HG02623 (cell line): ENCODE data around the gene TCAP.

Source experiments
- ATAC-seq: cut with Tn5 transposase; IDR thresholded peaks from one replicate; pipeline ENCODE4 v1.9.1; 2021; ENCODE audit warnings: moderate library complexity; ENCODE audit not compliant: unreplicated experiment

Gene TCAP

GRCh38 chr17:39666231-39666600 lies 1.1 kb downstream of the TCAP start:
- no peak for ATAC-seq

- no peak for ATAC-seq
Measured at GRCh38 chr17:39666601-39667261, 1.6 kb downstream of the TCAP start.

- ATAC-seq, result no peak
Measured at GRCh38 chr17:39667262-39667944, 2.3 kb downstream of the TCAP start.

- no peak for ATAC-seq
Measured at GRCh38 chr17:39667945-39668924, 3.1 kb downstream of the TCAP start, which contains the start of gene PNMT. Gene PNMT (plus strand): TSS chr17:39668453. CDS start chr17:39668476, 23 bp downstream.

GRCh38 chr17:39669897-39670735 lies 5.0 kb downstream of the TCAP start:
- ATAC-seq, result no peak

- no peak for ATAC-seq
Measured at GRCh38 chr17:39670746-39671145, 5.6 kb downstream of the TCAP start.

- no peak for ATAC-seq
Measured at GRCh38 chr17:39671651-39672521, 6.7 kb downstream of the TCAP start.

GRCh38 chr17:39672522-39673334 lies 7.6 kb downstream of the TCAP start:
- no peak for ATAC-seq

GRCh38 chr17:39673335-39674081 lies 8.4 kb downstream of the TCAP start:
- no peak for ATAC-seq

- ATAC-seq, result no peak
Measured at GRCh38 chr17:39674179-39674578, 9.0 kb downstream of the TCAP start.

- ATAC-seq, result no peak
Measured at GRCh38 chr17:39674702-39675389, 9.7 kb downstream of the TCAP start.

GRCh38 chr17:39675390-39676082 lies 10.4 kb downstream of the TCAP start:
- ATAC-seq, result no peak

- no peak for ATAC-seq
Measured at GRCh38 chr17:39676198-39676819, 11.2 kb downstream of the TCAP start.

- ATAC-seq, result no peak
Measured at GRCh38 chr17:39677072-39677471, 11.9 kb downstream of the TCAP start.

GRCh38 chr17:39677542-39678339 lies 12.6 kb downstream of the TCAP start:
- no peak for ATAC-seq
